HCT116 (cell line): ENCODE data around the gene MLLT3.

Experiments used
- EGR1 ChIP-seq: IDR thresholded peaks from 2 replicates; pipeline ENCODE4 v1.6.1; 2012; ENCODE audit warnings: low read depth
- EZH2 ChIP-seq: fragments of 200-600 bp; sonication (generic); IDR thresholded peaks from 2 replicates; pipeline ENCODE4 v1.6.1; 2017; ENCODE audit warnings: antibody characterized with exemption, mixed run types
- EZH2phosphoT487 ChIP-seq: fragments of 200-600 bp; IDR thresholded peaks from 2 replicates; pipeline ENCODE4 v1.6.1; 2018; ENCODE audit warnings: antibody characterized with exemption, borderline replicate concordance
- MAX ChIP-seq: IDR thresholded peaks from 2 replicates; pipeline ENCODE4 v1.6.1; 2012
- POLR2A ChIP-seq: IDR thresholded peaks from 2 replicates; pipeline ENCODE4 v1.7.0; 2011; ENCODE audit warnings: borderline replicate concordance; ENCODE audit not compliant: insufficient read depth, insufficient read length; ENCODE audit errors: extremely low read depth
- POLR2AphosphoS5 ChIP-seq: IDR thresholded peaks from 2 replicates; pipeline ENCODE4 v1.6.1; 2011; ENCODE audit warnings: mild to moderate bottlenecking, low read depth, low read length, moderate library complexity
- RAD21 ChIP-seq: IDR thresholded peaks from 2 replicates; pipeline ENCODE4 v1.6.1; 2012; ENCODE audit warnings: low read depth, mild to moderate bottlenecking
- SIN3A ChIP-seq: IDR thresholded peaks from 2 replicates; pipeline ENCODE4 v1.6.1; 2012; ENCODE audit warnings: low read depth
- SP1 ChIP-seq: IDR thresholded peaks from 2 replicates; pipeline ENCODE4 v1.6.1; 2012; ENCODE audit warnings: low read depth
- SRF ChIP-seq: IDR thresholded peaks from 2 replicates; pipeline ENCODE4 v1.6.1; 2012; ENCODE audit warnings: low read depth
- YY1 ChIP-seq: IDR thresholded peaks from 2 replicates; pipeline ENCODE4 v1.6.1; 2011; ENCODE audit warnings: low read length, low read depth, moderate library complexity, mild to moderate bottlenecking; ENCODE audit not compliant: insufficient replicate concordance; ENCODE audit errors: extremely low read depth
- ZNF274 ChIP-seq: fragments of 200-500 bp; sonication (Bioruptor generic); IDR thresholded peaks from 2 replicates; pipeline ENCODE4 v1.6.1; 2014; ENCODE audit warnings: mild to moderate bottlenecking, low read depth, low read length, inconsistent platforms
- TF ChIP-seq, protein P1 (sequence below), 3 experiments: fragments of 200-600 bp in 1 of 3; sonication (generic) in 1 of 3; IDR thresholded peaks in 2 of 3; conservative IDR thresholded peaks in 1 of 3; 2 replicates each; pipeline ENCODE4 v1.5.1; 2012 to 2017; ENCODE audit warnings: low read depth in 2 of 3, low read length in 2 of 3, antibody characterized with exemption in 1 of 3, borderline replicate concordance in 1 of 3, control low read depth in 1 of 3, mild to moderate bottlenecking in 1 of 3, mixed read lengths in 1 of 3, mixed run types in 1 of 3, moderate library complexity in 1 of 3; ENCODE audit not compliant: insufficient read depth in 1 of 3
- TF ChIP-seq, protein P2 (sequence below): IDR thresholded peaks from 2 replicates; pipeline ENCODE4 v1.6.1; 2011; ENCODE audit warnings: mild to moderate bottlenecking, low read length, moderate library complexity; ENCODE audit not compliant: insufficient replicate concordance; ENCODE audit errors: extremely low read depth

DNA sequence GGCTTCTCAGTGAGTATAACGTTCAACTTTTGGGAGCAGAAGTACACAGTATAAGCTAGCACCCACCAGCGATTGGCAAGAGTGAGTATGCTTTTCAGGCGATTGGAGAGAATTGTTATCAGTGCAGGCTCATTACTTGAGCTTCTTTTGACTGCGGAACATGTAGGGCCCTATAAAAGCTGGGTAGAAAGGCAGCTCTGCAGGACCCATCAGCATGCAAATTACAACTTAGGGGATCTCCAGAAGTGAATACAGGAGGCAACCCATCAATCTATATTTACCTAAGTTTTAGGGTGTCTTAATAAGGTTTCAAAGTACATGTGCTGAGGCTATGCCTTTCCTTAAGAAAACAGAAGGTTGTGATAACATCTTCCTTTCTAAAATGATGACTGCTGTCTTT lies 225.0 kb downstream of the MLLT3 start:
- TF ChIP-seq, protein P1, sequence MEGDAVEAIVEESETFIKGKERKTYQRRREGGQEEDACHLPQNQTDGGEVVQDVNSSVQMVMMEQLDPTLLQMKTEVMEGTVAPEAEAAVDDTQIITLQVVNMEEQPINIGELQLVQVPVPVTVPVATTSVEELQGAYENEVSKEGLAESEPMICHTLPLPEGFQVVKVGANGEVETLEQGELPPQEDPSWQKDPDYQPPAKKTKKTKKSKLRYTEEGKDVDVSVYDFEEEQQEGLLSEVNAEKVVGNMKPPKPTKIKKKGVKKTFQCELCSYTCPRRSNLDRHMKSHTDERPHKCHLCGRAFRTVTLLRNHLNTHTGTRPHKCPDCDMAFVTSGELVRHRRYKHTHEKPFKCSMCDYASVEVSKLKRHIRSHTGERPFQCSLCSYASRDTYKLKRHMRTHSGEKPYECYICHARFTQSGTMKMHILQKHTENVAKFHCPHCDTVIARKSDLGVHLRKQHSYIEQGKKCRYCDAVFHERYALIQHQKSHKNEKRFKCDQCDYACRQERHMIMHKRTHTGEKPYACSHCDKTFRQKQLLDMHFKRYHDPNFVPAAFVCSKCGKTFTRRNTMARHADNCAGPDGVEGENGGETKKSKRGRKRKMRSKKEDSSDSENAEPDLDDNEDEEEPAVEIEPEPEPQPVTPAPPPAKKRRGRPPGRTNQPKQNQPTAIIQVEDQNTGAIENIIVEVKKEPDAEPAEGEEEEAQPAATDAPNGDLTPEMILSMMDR (IDR thresholded peaks at IDR 0.05 in 2 of 3, conservative IDR thresholded peaks at IDR 0.05 in 1 of 3; ENCODE audit: borderline replicate concordance in 1 of 3, insufficient read depth in 1 of 3, low read depth in 2 of 3, low read length in 2 of 3), result no peak
- TF ChIP-seq YY1, result no peak
- TF ChIP-seq POLR2A, result no peak
- no peak for TF ChIP-seq SIN3A
- TF ChIP-seq SRF, result no peak
- no peak for TF ChIP-seq POLR2AphosphoS5
- no peak for TF ChIP-seq EZH2
- TF ChIP-seq, protein P2, sequence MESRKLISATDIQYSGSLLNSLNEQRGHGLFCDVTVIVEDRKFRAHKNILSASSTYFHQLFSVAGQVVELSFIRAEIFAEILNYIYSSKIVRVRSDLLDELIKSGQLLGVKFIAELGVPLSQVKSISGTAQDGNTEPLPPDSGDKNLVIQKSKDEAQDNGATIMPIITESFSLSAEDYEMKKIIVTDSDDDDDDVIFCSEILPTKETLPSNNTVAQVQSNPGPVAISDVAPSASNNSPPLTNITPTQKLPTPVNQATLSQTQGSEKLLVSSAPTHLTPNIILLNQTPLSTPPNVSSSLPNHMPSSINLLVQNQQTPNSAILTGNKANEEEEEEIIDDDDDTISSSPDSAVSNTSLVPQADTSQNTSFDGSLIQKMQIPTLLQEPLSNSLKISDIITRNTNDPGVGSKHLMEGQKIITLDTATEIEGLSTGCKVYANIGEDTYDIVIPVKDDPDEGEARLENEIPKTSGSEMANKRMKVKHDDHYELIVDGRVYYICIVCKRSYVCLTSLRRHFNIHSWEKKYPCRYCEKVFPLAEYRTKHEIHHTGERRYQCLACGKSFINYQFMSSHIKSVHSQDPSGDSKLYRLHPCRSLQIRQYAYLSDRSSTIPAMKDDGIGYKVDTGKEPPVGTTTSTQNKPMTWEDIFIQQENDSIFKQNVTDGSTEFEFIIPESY, result no peak
- no peak for TF ChIP-seq EZH2phosphoT487
- TF ChIP-seq ZNF274, result no peak
- no peak for TF ChIP-seq RAD21
- TF ChIP-seq EGR1, result no peak
- no peak for TF ChIP-seq SP1
- no peak for TF ChIP-seq MAX
